K562 (cell line): ENCODE results near the gene TPPP. TPM values are rescaled to one million over a fixed set of nuclear protein-coding genes. Genes with fewer than 3 reads are reported as not detected.

Experiments used
- ATAC-seq: fragments of 200-7000 bp; cut with Tn5 transposase; 3 replicates; pipeline ENCODE4 v1.9.1; 2020; ENCODE audit warnings: moderate library complexity
- BruUV-seq: library from RNA; stranded (reverse); fragments of 400-500 nt; replicated peaks from 2 replicates; lab custom pipeline; 2021; lab: Mats Ljungman, UMichigan
- CTCF ChIA-PET: fragments of 300-600 bp; formaldehyde crosslinking; extraction: SDS; loops from one replicate; lab custom pipeline; 2021; ENCODE audit warnings: low intra/inter-chr PET ratio; lab: Yijun Ruan, JAX
- POLR2A ChIA-PET: fragments of 300-600, 350-650 bp; sonication (Branson Sonifier 250); formaldehyde crosslinking; extraction: SDS; loops from one replicate; lab custom pipeline; 2021; ENCODE audit warnings: antibody characterized with exemption, inconsistent platforms; lab: Yijun Ruan, JAX
- DNase-seq, 4 experiments: peaks; one replicate each; pipeline versions ENCODE4 v3.0.0 to v3.0.0-alpha.2; 2011 to 2018; ENCODE audit warnings: low spot score in 3 of 4, mixed read lengths in 3 of 4; ENCODE audit errors: extremely low read depth in 1 of 4
- FAIRE-seq: peaks from 2 replicates; lab custom pipeline; 2011; peaks lifted over from hg19 to GRCh38; lab: Jason Lieb, UNC
- H2AFZ ChIP-seq: 2 replicates; pipeline ENCODE4 v1.6.0; 2011; ENCODE audit warnings: low read depth, low read length, control low read depth, inconsistent platforms
- H3K27ac ChIP-seq: fragments of 200-600 bp; 3 replicates; pipeline ENCODE4 v1.8.0; 2011; ENCODE audit warnings: low read depth, mild to moderate bottlenecking, control low read depth, inconsistent platforms, low read length, moderate library complexity, mixed read lengths; ENCODE audit errors: extremely low read depth
- H3K27me3 ChIP-seq, 2 experiments: fragments of 300-600 bp in 1 of 2; 2 replicates in 1 of 2; 3 replicates in 1 of 2; pipeline versions ENCODE4 v1.6.0 to v1.8.0; 2011; ENCODE audit warnings: inconsistent platforms in 2 of 2, low read length in 2 of 2, mild to moderate bottlenecking in 1 of 2, mixed read lengths in 1 of 2, moderate library complexity in 1 of 2; ENCODE audit not compliant: control insufficient read depth in 2 of 2, insufficient read depth in 2 of 2
- H3K36me3 ChIP-seq: fragments of 300-600 bp; 3 replicates; pipeline ENCODE4 v1.8.0; 2011; ENCODE audit warnings: mild to moderate bottlenecking, low read length, inconsistent platforms; ENCODE audit not compliant: control insufficient read depth, insufficient read depth
- H3K4me1 ChIP-seq, 2 experiments: fragments of 200-600 bp in 1 of 2; replicated peaks in 1 of 2; 2 replicates in 1 of 2; 3 replicates in 1 of 2; pipeline versions ENCODE4 v1.5.1 to v1.8.0; 2011; ENCODE audit warnings: inconsistent platforms in 2 of 2, low read length in 2 of 2, mild to moderate bottlenecking in 1 of 2, mixed read lengths in 1 of 2, moderate library complexity in 1 of 2; ENCODE audit not compliant: control insufficient read depth in 2 of 2, insufficient read depth in 2 of 2
- H3K4me2 ChIP-seq: 2 replicates; pipeline ENCODE4 v1.6.1; 2011; ENCODE audit warnings: low read length, control low read depth, inconsistent platforms, mixed read lengths; ENCODE audit not compliant: insufficient read depth
- H3K4me3 ChIP-seq: fragments of 200-600 bp; sonication (generic), shearing (Covaris generic); 2 replicates; pipeline ENCODE4 v1.5.1; 2016; ENCODE audit warnings: control low read depth, inconsistent platforms
- H3K79me2 ChIP-seq: fragments of 200-600 bp; 3 replicates; pipeline ENCODE4 v1.8.0; 2011; ENCODE audit warnings: low read length, inconsistent platforms; ENCODE audit not compliant: control insufficient read depth, insufficient read depth
- H3K9ac ChIP-seq, 2 experiments: 2 replicates each; pipeline versions ENCODE4 v1.6.0 to v1.6.1; 2011; ENCODE audit warnings: low read depth in 2 of 2, low read length in 2 of 2, control low read depth in 1 of 2, inconsistent platforms in 1 of 2, mild to moderate bottlenecking in 1 of 2, mixed read lengths in 1 of 2; ENCODE audit not compliant: insufficient read depth in 1 of 2
- H3K9me1 ChIP-seq: one replicate; pipeline ENCODE4 v1.6.0; 2011; ENCODE audit warnings: inconsistent platforms, mild to moderate bottlenecking, low read length, moderate library complexity; ENCODE audit not compliant: control insufficient read depth, insufficient read depth
- H3K9me3 ChIP-seq: replicated peaks from 2 replicates; pipeline ENCODE4 v1.5.1; 2011; ENCODE audit warnings: low read depth, low read length, inconsistent platforms; ENCODE audit not compliant: control insufficient read depth, insufficient read depth
- H4K20me1 ChIP-seq: replicated peaks from 2 replicates; pipeline ENCODE4 v1.6.1; 2011; ENCODE audit warnings: low read length, inconsistent platforms, mixed read lengths; ENCODE audit not compliant: control insufficient read depth, insufficient read depth
- BRCA1 ChIP-seq, 2 experiments: fragments of 450-650 bp in 1 of 2; sonication (generic) in 1 of 2; formaldehyde crosslinking in 1 of 2; IDR thresholded peaks; 2 replicates each; pipeline versions ENCODE4 v1.5.0 to v1.6.1; 2017 to 2020; ENCODE audit warnings: mild to moderate bottlenecking in 1 of 2, missing genetic modification reagents in 1 of 2
- FOXA3 ChIP-seq, 2 experiments: fragments of 450-650 bp in 1 of 2; sonication (generic) in 1 of 2; formaldehyde crosslinking; IDR thresholded peaks in 1 of 2; conservative IDR thresholded peaks in 1 of 2; 2 replicates each; pipeline versions ENCODE4 v1.4.0 to v1.8.0; 2020 to 2022; ENCODE audit warnings: mild to moderate bottlenecking in 2 of 2, missing genetic modification reagents in 1 of 2
- HNRNPL ChIP-seq: fragments of 200-400 bp; formaldehyde crosslinking; IDR thresholded peaks from 2 replicates; pipeline ENCODE4 v1.6.1; 2017; ENCODE audit warnings: low read depth, mild to moderate bottlenecking, low read length
- POLR2A ChIP-seq: fragments of 450-650 bp; conservative IDR thresholded peaks from 2 replicates; pipeline ENCODE4 v1.6.1; 2016
- POLR2G ChIP-seq: fragments of 200-400 bp; formaldehyde crosslinking; IDR thresholded peaks from 2 replicates; pipeline ENCODE4 v1.6.1; 2017; ENCODE audit warnings: low read depth, mild to moderate bottlenecking, antibody characterized with exemption, low read length, moderate library complexity
- RAD51 ChIP-seq: fragments of 450-650 bp; IDR thresholded peaks from 2 replicates; pipeline ENCODE4 v1.7.1; 2016; ENCODE audit warnings: low read depth, mild to moderate bottlenecking, borderline replicate concordance
- SUPT5H ChIP-seq: fragments of 450-650 bp; IDR thresholded peaks from 2 replicates; pipeline ENCODE4 v1.6.1; 2016
- TAF15 ChIP-seq: fragments of 200-400 bp; formaldehyde crosslinking; IDR thresholded peaks from 2 replicates; pipeline ENCODE4 v1.6.1; 2017; ENCODE audit warnings: mild to moderate bottlenecking, low read depth, low read length, moderate library complexity
- TEAD2 ChIP-seq: fragments of 450-650 bp; IDR thresholded peaks from 2 replicates; pipeline ENCODE4 v1.6.1; 2016; ENCODE audit warnings: missing genetic modification characterization, control low read depth, missing compliant biosample characterization
- TSC22D4 ChIP-seq: fragments of 450-650 bp; IDR thresholded peaks from 2 replicates; pipeline ENCODE4 v1.6.1; 2016; ENCODE audit warnings: missing genetic modification characterization, missing biosample characterization, control low read depth
- ZNF175 ChIP-seq: fragments of 200-800 bp; sonication (Bioruptor generic); IDR thresholded peaks from 2 replicates; pipeline ENCODE4 v1.6.1; 2016; ENCODE audit warnings: low read depth, mild to moderate bottlenecking, missing genetic modification characterization, missing compliant biosample characterization
- ZNF717 ChIP-seq: fragments of 250-450 bp; sonication (Bioruptor Pico); IDR thresholded peaks from 2 replicates; pipeline ENCODE4 v1.5.0; 2021
- ZNF75A ChIP-seq: fragments of 450-650 bp; formaldehyde crosslinking; IDR thresholded peaks from 2 replicates; pipeline ENCODE4 v1.4.0; 2020; ENCODE audit warnings: mild to moderate bottlenecking
- WGBS: fragments of 100-300 bp; shearing (Covaris generic); methylation state at CpG from one replicate; pipeline ENCODE4 v1.1.6; 2016; ENCODE audit warnings: low coverage, mixed read lengths; ENCODE audit not compliant: insufficient coverage; ENCODE audit errors: missing lambda C conversion rate; 5-methylcytosine and 5-hydroxymethylcytosine counted together
- in situ Hi-C: fragments of 300-500 bp; cut with MboI; formaldehyde crosslinking; loops from 4 replicates; pipeline ENCODE4 v1.15.0; 2018; ENCODE audit warnings: inconsistent platforms, mixed read lengths
- intact Hi-C: fragments of 100-400 bp; cut with micrococcal nuclease; formaldehyde crosslinking; loops from 2 replicates; pipeline ENCODE4 v1.14.2; 2022
- polyA plus RNA-seq, 8 experiments: library from polyadenylated mRNA; depleted of rRNA in 4 of 8; stranded (reverse) in 5 of 8; unstranded in 3 of 8; fragments of >200 nt; fragmentation: Nextera tagmentation in 2 of 8; fragmentation: Illumina TruSeq in 1 of 8; extraction: Ambion mirVana in 2 of 8; extraction: Trizol in 1 of 8; gene quantifications; 2 replicates each; pipeline versions ENCODE4 v1.2.1 to v1.2.3, GENCODE V29; 2011 to 2014; ENCODE audit warnings: inconsistent platforms in 1 of 8, missing spikeins in 1 of 8
- total RNA-seq, 7 experiments: library from RNA; depleted of rRNA in 6 of 7; stranded (reverse); fragments of >200 nt in 6 of 7; fragmentation: Illumina TruSeq in 2 of 7; extraction: Trizol in 2 of 7; gene quantifications; 2 replicates each; pipeline versions ENCODE4 v1.2.1 to v1.2.3, GENCODE V29; 2011 to 2021; ENCODE audit warnings: low replicate concordance in 1 of 7
- TF ChIP-seq, protein P1 (sequence below): fragments of 250-450 bp; sonication (Bioruptor Pico); IDR thresholded peaks from 2 replicates; pipeline ENCODE4 v1.5.0; 2020; ENCODE audit warnings: mild to moderate bottlenecking, borderline replicate concordance
- TF ChIP-seq, protein P2 (sequence below), 2 experiments: fragments of 150-350 bp in 1 of 2; IDR thresholded peaks; 2 replicates each; pipeline ENCODE4 v1.6.1; 2012 to 2016; ENCODE audit warnings: low read depth in 2 of 2, low read length in 2 of 2, mild to moderate bottlenecking in 1 of 2, moderate library complexity in 1 of 2

TPPP gene
- total and polyA plus RNA-seq, 9 of the 15 experiments (the other 6 are each of a cell fraction or from before 2014, with no cell fraction given) = 0.01 to 0.07 (median 0.03) TPM; not detected in 6

DNA sequence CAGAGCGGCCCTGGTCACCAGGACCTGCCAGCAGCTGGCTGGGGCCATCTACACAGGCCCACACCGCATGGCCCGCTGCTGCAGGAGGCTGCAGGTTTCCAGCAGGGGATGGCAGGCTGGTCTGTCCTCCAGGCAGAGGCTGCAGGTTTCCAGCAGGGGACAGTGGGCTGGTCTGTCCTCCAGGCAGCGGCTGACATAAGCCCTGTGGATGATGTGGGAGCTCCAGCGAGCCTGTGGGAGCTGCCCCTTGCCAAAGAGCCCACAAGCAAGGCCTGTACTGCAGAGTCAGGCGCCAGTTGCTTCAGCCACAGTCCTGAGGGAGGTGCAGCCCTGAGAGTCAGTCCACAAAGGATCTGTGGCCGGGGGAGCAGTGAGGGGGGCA lies 18.5 kb downstream of the TPPP start (continued):
- TF ChIP-seq FOXA3 (CRISPR knock-in tag; conservative IDR thresholded peaks at IDR 0.05 in 1 of 2, IDR thresholded peaks at IDR 0.05 in 1 of 2) = no peak
- no peak for TF ChIP-seq TEAD2 (tag)
- TF ChIP-seq, protein P1, sequence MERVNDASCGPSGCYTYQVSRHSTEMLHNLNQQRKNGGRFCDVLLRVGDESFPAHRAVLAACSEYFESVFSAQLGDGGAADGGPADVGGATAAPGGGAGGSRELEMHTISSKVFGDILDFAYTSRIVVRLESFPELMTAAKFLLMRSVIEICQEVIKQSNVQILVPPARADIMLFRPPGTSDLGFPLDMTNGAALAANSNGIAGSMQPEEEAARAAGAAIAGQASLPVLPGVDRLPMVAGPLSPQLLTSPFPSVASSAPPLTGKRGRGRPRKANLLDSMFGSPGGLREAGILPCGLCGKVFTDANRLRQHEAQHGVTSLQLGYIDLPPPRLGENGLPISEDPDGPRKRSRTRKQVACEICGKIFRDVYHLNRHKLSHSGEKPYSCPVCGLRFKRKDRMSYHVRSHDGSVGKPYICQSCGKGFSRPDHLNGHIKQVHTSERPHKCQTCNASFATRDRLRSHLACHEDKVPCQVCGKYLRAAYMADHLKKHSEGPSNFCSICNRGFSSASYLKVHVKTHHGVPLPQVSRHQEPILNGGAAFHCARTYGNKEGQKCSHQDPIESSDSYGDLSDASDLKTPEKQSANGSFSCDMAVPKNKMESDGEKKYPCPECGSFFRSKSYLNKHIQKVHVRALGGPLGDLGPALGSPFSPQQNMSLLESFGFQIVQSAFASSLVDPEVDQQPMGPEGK (CRISPR knock-in tag) = no peak
- no peak for TF ChIP-seq TSC22D4

DNA sequence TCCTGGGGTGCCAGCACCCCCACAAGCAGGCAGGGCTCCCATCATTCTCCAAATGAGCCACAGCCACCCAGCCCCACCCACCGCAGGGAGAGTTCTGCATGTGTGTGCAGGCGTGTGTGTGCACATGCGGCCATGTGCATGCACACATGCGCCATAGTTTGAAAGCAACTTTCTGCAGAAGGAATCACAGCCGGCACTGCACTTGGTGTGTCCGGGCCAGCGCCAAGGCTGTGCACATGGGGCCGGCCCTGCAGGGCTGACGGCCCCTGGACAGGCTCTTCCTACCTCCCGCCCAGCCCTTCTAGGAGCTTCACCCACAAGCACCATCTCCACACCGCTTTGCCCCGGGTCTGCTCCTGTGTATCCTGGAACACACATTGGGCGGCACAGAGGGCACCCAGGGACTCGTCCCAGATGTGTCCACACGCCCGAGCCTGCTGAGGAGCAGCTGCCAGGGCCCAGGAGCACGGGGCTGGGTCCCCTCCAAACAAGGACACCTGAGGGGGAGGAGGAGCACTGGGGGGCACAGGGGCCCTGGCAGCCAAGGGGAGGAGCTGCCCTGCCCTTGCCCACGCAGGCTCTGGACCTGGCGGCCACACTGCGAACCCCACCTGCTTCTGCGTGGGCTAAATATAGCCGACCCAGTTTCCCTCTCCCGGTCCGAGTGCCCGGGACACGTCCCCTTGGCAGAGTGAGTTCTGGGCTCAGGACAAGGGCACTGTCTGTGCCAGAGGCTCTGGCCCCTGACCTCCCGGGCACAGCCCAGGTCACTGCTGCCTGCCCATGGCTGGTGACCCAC lies 19.1 kb downstream of the TPPP start:
- Histone ChIP-seq H2AFZ (no peak overlapping the region), H3K4me1 (peaks cover 4 to 73% of the 10 kb centered on the region in 2 experiments; a peak in 4 of 5 replicates), H3K9ac (peak overlapping the region in 1 of 2 experiments; percentile 9; a peak in 1 of 4 replicates), H3K4me2 (no peak overlapping the region), H3K4me3 (no peak overlapping the region), H3K79me2 (no peaks in the 10 kb centered on the region), H3K27me3 (no peaks in the 10 kb centered on the region), H3K27ac (no peak overlapping the region), H3K9me3 (no peaks in the 10 kb centered on the region), H3K36me3 (no peaks in the 10 kb centered on the region), H3K9me1 (no peaks in the 10 kb centered on the region), H4K20me1 (peaks cover 41% of the 10 kb centered on the region)
- intact Hi-C loops (loop anchor here (10.0 kb wide), 1 partner anchor 181 kb away; the partner anchor contains the start of gene ZDHHC11), in situ Hi-C loops (no loop called here)
- CTCF ChIA-PET = no interaction called here
- BruUV-seq = no TSS peak
- POLR2A ChIA-PET = no interaction called here
- FAIRE-seq (no peak), DNase-seq (no peak), ATAC-seq (no peak)
- 39% methylated on average over 26 of the region's 27 CpGs for WGBS
- TF ChIP-seq ZNF175 = no peak
- no peak for TF ChIP-seq RAD51
- TF ChIP-seq ZNF717 = 0 out of 2 replicates have a peak, but pooled peaks have one; percentile 25
- TF ChIP-seq TAF15 = 0 out of 2 replicates have a peak, but pooled peaks have one; percentile 26
- 0 out of 2 replicates have a peak, but pooled peaks have one; percentile 41 for TF ChIP-seq SUPT5H
- TF ChIP-seq, protein P2, sequence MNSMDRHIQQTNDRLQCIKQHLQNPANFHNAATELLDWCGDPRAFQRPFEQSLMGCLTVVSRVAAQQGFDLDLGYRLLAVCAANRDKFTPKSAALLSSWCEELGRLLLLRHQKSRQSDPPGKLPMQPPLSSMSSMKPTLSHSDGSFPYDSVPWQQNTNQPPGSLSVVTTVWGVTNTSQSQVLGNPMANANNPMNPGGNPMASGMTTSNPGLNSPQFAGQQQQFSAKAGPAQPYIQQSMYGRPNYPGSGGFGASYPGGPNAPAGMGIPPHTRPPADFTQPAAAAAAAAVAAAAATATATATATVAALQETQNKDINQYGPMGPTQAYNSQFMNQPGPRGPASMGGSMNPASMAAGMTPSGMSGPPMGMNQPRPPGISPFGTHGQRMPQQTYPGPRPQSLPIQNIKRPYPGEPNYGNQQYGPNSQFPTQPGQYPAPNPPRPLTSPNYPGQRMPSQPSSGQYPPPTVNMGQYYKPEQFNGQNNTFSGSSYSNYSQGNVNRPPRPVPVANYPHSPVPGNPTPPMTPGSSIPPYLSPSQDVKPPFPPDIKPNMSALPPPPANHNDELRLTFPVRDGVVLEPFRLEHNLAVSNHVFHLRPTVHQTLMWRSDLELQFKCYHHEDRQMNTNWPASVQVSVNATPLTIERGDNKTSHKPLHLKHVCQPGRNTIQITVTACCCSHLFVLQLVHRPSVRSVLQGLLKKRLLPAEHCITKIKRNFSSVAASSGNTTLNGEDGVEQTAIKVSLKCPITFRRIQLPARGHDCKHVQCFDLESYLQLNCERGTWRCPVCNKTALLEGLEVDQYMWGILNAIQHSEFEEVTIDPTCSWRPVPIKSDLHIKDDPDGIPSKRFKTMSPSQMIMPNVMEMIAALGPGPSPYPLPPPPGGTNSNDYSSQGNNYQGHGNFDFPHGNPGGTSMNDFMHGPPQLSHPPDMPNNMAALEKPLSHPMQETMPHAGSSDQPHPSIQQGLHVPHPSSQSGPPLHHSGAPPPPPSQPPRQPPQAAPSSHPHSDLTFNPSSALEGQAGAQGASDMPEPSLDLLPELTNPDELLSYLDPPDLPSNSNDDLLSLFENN (IDR thresholded peaks at IDR 0.05; ENCODE audit: low read depth in 2 of 2, low read length in 2 of 2) = no peak
- peak; percentile 79 for TF ChIP-seq POLR2G
- TF ChIP-seq POLR2A = peak; percentile 55
- no peak for TF ChIP-seq ZNF75A (CRISPR knock-in tag)
- TF ChIP-seq HNRNPL = 0 out of 2 replicates have a peak, but pooled peaks have one; percentile 24
- no peak for TF ChIP-seq BRCA1 (IDR thresholded peaks at IDR 0.05)
- no peak for TF ChIP-seq BRCA1 (CRISPR knock-in tag; IDR thresholded peaks at IDR 0.05)
